ENCODE data around the gene WSCD2. TPM values are rescaled to one million over a fixed set of nuclear protein-coding genes. Genes with fewer than 3 reads are reported as not detected.

Gene WSCD2
- total RNA-seq, 1 experiment from 2014 or later: not detected

GRCh38 chr12:108102363-108102762 is 26.7 kb upstream of the WSCD2 start:
- H3K36me3 Mint-ChIP-seq (ENCODE audit: insufficient read depth, unreplicated experiment): no peaks in the 10 kb centered on the region
- POLR2A ChIA-PET: no interaction called here
- CTCF ChIA-PET: interaction anchor here (0.6 to 1.0 kb wide), 4 partner anchors 80 to 515 kb away, joined by 3 to 4 read pairs (median 4); no protein-coding TSS in a partner anchor
- DNase-seq (ENCODE audit: unreplicated experiment): no peak
- peaks cover 2% of the 10 kb centered on the region for H3K9me3 Mint-ChIP-seq (ENCODE audit: unreplicated experiment)
- no TSS peak for BruUV-seq (replicated peaks)
- H3K4me3 Mint-ChIP-seq (ENCODE audit: unreplicated experiment): no peak overlapping the region
- intact Hi-C loops (cut with micrococcal nuclease): no loop called here
- no peaks in the 10 kb centered on the region for H3K27me3 Mint-ChIP-seq (ENCODE audit: insufficient read depth, unreplicated experiment)
- TF ChIP-seq CTCF (IDR thresholded peaks at IDR 0.05; ENCODE audit: unreplicated experiment): no peak
- no peaks in the 10 kb centered on the region for H3K4me1 Mint-ChIP-seq (ENCODE audit: insufficient read depth, unreplicated experiment)
- H3K27ac Mint-ChIP-seq (ENCODE audit: low read depth, unreplicated experiment): no peak overlapping the region

GRCh38 chr12:108103087-108103486 is 26.0 kb upstream of the WSCD2 start:
- no peak for TF ChIP-seq CTCF (IDR thresholded peaks at IDR 0.05; ENCODE audit: unreplicated experiment)
- Mint-ChIP-seq H3K9me3 (ENCODE audit: unreplicated experiment) (peaks cover 7% of the 10 kb centered on the region), H3K27me3 (ENCODE audit: insufficient read depth, unreplicated experiment) (no peaks in the 10 kb centered on the region), H3K27ac (ENCODE audit: low read depth, unreplicated experiment) (no peak overlapping the region), H3K36me3 (ENCODE audit: insufficient read depth, unreplicated experiment) (no peaks in the 10 kb centered on the region), H3K4me3 (ENCODE audit: unreplicated experiment) (no peak overlapping the region), H3K4me1 (ENCODE audit: insufficient read depth, unreplicated experiment) (no peaks in the 10 kb centered on the region)
- intact Hi-C loops (cut with micrococcal nuclease): no loop called here
- CTCF ChIA-PET: interaction anchor here (0.6 to 0.8 kb wide), 3 partner anchors 240 to 515 kb away, joined by 4 read pairs; no protein-coding TSS in a partner anchor
- POLR2A ChIA-PET: no interaction called here
- BruUV-seq (replicated peaks): no TSS peak
- no peak for DNase-seq (ENCODE audit: unreplicated experiment)

DNA sequence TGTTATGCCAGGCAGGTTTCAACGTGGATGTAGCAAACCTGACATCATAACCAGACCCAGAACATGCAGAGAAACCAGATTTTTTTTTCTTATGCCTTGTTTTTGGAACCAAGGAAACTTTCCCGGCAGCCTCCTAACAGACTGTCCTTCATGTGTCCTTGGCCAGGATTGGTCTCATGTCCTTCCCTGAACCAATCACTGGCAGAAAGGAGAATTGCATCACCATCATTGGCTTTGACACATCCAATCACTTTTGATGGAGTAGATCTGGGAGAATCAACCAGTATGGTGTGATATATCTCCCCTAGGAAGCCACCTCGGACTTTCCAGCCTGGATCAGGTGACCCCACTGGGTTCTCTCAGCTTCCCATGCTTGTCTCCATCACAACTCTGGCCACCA is 25.6 kb upstream of the WSCD2 start:
- intact Hi-C loops (cut with micrococcal nuclease): no loop called here
- Mint-ChIP-seq H3K9me3 (ENCODE audit: unreplicated experiment) (peaks cover 7% of the 10 kb centered on the region), H3K4me1 (ENCODE audit: insufficient read depth, unreplicated experiment) (no peaks in the 10 kb centered on the region), H3K4me3 (ENCODE audit: unreplicated experiment) (no peak overlapping the region), H3K27ac (ENCODE audit: low read depth, unreplicated experiment) (no peak overlapping the region), H3K36me3 (ENCODE audit: insufficient read depth, unreplicated experiment) (no peaks in the 10 kb centered on the region), H3K27me3 (ENCODE audit: insufficient read depth, unreplicated experiment) (no peaks in the 10 kb centered on the region)
- no peak for TF ChIP-seq CTCF (IDR thresholded peaks at IDR 0.05; ENCODE audit: unreplicated experiment)
- ChIA-PET CTCF (no interaction called here), POLR2A (no interaction called here)
- DNase-seq (ENCODE audit: unreplicated experiment): no peak
- no TSS peak for BruUV-seq (replicated peaks)

DNA sequence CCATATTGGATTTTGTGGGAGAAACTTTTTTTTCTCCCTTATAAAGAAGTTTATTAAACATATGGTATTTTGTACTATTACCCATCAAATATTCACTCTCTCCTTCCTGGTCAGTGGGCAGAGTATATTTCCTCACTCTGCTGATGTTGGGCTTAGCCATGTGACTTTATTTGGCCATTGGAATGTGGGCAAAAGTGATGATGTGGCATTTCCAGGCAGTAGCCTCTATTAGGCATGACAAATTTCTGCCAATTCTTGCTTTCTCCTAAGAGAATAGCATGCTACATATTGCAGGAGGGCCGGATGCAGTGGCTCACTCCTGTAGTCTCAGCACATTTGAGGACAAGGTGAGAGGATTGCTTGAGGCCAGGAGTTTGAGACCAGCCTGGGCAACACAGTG is 24.4 kb upstream of the WSCD2 start:
- POLR2A ChIA-PET: no interaction called here
- Mint-ChIP-seq H3K9me3 (ENCODE audit: unreplicated experiment) (peaks cover 7% of the 10 kb centered on the region), H3K4me1 (ENCODE audit: insufficient read depth, unreplicated experiment) (no peaks in the 10 kb centered on the region), H3K27ac (ENCODE audit: low read depth, unreplicated experiment) (no peak overlapping the region), H3K36me3 (ENCODE audit: insufficient read depth, unreplicated experiment) (no peaks in the 10 kb centered on the region), H3K4me3 (ENCODE audit: unreplicated experiment) (no peak overlapping the region), H3K27me3 (ENCODE audit: insufficient read depth, unreplicated experiment) (no peaks in the 10 kb centered on the region)
- intact Hi-C loops (cut with micrococcal nuclease): no loop called here
- DNase-seq (ENCODE audit: unreplicated experiment): no peak
- no peak for TF ChIP-seq CTCF (IDR thresholded peaks at IDR 0.05; ENCODE audit: unreplicated experiment)
- CTCF ChIA-PET: no interaction called here
- BruUV-seq (replicated peaks): no TSS peak

Measured in MCF 10A (cell line).